Tibial artery (tissue), 4 donors: ENCODE results near the gene TRMU.
A peak's percentile ranks its signal among the peaks of the same experiment; 100 is the strongest.

Source experiments
- DNase-seq, 2 donors: peaks; one replicate each; pipeline ENCODE4 v3.0.0-alpha.2; 2019
- H3K27ac ChIP-seq, 2 donors: fragments of 200-600 bp; sonication (generic) in 1 of 2; 1 replicate in 1 of 2; 2 replicates in 1 of 2; pipeline ENCODE4 v1.5.1; 2018 to 2019; ENCODE audit warnings: mild to moderate bottlenecking in 1 of 2
- H3K27me3 ChIP-seq, 2 donors: fragments of 200-600 bp; sonication (generic) in 1 of 2; one replicate each; pipeline versions ENCODE4 v1.5.1 to v1.6.0; 2016 to 2019
- H3K36me3 ChIP-seq, 3 donors: fragments of 200-600 bp; sonication (generic) in 2 of 3; one replicate each; pipeline ENCODE4 v1.5.1; 2016 to 2019; ENCODE audit warnings: mild to moderate bottlenecking in 2 of 3
- H3K4me1 ChIP-seq, 4 donors: fragments of 200-600 bp; sonication (generic) in 2 of 4; 1 replicate in 3 of 4; 2 replicates in 1 of 4; pipeline ENCODE4 v1.5.1; 2016 to 2019
- H3K4me3 ChIP-seq, 2 donors: fragments of 200-600 bp; sonication (generic) in 1 of 2; 1 replicate in 1 of 2; 2 replicates in 1 of 2; pipeline ENCODE4 v1.5.1; 2018 to 2019; ENCODE audit warnings: mild to moderate bottlenecking in 2 of 2
- H3K9me3 ChIP-seq, 3 donors: fragments of 200-600 bp; sonication (generic) in 1 of 3; one replicate each; pipeline ENCODE4 v1.5.1; 2016 to 2019
- CTCF ChIP-seq, 2 experiments: fragments of 200-600 bp in 1 of 2; fragments of 450-650 bp in 1 of 2; IDR thresholded peaks; one replicate each; pipeline ENCODE4 v1.5.1; 2017 to 2019; ENCODE audit warnings: antibody characterized with exemption in 2 of 2, mild to moderate bottlenecking in 1 of 2, moderate library complexity in 1 of 2
- intact Hi-C: fragments of 100-400 bp; cut with DNase I; formaldehyde crosslinking; loops from one replicate; pipeline ENCODE4 v1.15.0; 2023; ENCODE audit warnings: low total_unique reads

TRMU gene

DNA sequence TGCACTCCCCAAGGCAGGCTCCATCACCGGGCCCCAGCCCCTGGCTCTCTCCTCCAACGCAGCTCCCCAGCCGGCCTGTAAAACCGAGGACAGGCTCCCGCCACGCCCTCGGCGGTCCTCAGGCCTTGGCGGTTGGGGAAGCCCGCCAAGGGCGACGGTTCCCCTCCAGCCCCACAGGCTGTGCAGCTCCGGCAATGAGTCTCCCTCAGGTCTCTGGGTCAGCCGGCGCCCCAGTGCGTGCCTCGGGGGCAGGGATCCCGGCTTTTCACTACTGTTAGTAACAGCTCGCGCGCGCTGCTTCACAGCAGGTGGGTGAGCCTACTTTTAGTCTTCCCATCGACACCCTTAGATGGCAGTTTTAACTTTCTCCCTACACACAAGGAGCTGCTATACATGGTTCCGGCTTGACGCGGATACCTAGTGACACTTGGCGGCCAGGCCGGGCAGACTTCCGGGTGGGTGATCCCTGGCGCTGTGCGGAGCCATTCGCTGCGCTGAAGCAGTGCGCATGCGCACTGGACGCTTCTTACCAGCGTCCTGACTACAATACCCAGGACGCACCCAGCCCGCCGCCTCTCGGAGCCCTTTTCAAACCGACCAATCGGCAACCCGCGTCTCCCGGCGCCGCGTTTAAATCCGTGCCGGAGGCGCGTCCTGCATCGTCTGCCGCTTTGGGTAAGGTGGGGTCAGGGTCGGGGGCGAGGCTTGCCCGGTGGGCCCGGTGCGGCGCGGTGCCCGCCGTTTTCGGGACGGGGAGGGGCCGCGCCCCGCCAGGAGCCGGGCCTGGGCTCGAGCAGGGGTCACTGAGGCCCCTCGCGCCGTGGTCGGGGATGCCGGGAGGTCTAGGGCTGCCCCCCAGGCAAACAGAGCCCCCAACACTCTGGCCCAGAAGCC, 39.0 kb upstream of the TRMU start, which contains the start of gene GTSE1:
Gene GTSE1 (plus strand): TSS at position 614 of the 894 bp plus-strand sequence. CDS start 531 bp downstream, outside the sequence.
- intact Hi-C loops, result no loop called here
- H3K9me3 ChIP-seq, result peaks cover 0 to 7% (median 0%) of the 10 kb centered on the region in 3 donors
- no peaks in the 10 kb centered on the region for H3K27me3 ChIP-seq
- H3K27ac ChIP-seq, result peak within 1 kb of the TSS; percentile 88 to 91
- peak within 1 kb of the TSS; percentile 51 to 61 for H3K4me3 ChIP-seq
- TF ChIP-seq CTCF (IDR thresholded peaks at IDR 0.05), result peak in 1 of 2 experiments; percentile 5
- DNase-seq, result peak; percentile 98
- H3K36me3 ChIP-seq, result peaks cover 16 to 28% (median 22%) of the 10 kb centered on the region in 3 donors
- H3K4me1 ChIP-seq, result peaks cover 0 to 18% (median 14%) of the 10 kb centered on the region in 4 donors

DNA sequence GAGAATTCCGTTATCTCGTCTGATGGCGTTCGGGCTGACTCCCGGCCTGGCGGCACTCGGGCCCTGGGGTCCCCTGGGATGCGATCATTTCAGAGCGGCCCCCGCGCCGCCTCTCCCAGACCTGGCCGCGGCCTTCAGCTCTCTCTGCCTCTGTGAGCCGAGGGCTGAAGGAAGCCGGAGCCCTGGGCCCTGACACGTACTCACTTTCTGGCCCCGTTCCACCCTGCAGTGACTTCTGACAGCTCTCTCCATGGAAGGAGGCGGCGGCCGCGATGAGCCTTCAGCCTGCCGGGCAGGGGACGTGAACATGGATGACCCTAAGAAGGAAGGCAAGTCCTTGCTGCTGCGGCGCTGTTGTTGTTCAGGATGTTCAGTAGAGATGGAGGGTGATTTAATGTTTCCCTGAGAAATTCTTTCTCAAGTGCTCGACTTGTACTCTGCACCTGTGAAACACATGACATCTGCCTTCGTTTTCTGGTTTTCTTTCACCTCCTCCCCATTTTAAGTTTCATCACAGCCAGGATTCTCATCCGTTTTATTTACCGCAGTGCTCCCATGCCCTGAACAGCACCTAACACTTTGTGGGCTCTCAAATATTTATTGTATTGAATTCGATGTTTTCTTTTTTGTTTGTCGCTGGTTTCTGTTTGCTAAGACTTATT, 38.2 kb upstream of the TRMU start:
- no peaks in the 10 kb centered on the region for H3K9me3 ChIP-seq
- peak overlapping the region; percentile 51 to 61 for H3K4me3 ChIP-seq
- peaks cover 9 to 20% (median 14%) of the 10 kb centered on the region in 3 donors for H3K36me3 ChIP-seq
- H3K27ac ChIP-seq, result peak overlapping the region in 1 of 2 donors; percentile 88
- H3K27me3 ChIP-seq, result no peaks in the 10 kb centered on the region
- TF ChIP-seq CTCF (IDR thresholded peaks at IDR 0.05), result no peak
- peaks cover 0 to 18% (median 14%) of the 10 kb centered on the region in 4 donors for H3K4me1 ChIP-seq
- DNase-seq, result no peak
- intact Hi-C loops, result no loop called here

DNA sequence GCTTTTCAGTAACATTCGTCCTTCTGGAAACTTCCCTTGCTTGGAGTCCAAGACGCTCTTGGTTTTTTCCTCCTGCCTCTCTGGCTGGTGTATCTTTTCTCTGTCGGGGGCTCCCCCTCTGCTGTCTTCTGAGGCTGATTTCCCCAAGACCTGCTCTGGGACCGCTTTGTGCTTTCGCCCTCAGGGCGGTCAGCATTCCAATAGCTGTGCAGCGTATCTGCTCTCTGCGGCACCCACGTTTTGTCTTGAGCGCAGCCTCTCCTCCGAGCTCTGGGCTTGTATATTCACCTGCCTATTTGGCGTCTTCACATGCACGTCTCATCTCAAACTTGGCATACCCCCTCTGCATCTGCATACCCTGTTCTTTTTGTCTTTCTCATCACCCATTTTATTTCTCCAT, 36.4 kb upstream of the TRMU start:
- intact Hi-C loops, result no loop called here
- no peak for DNase-seq
- H3K36me3 ChIP-seq, result peaks cover 0 to 2% (median 0%) of the 10 kb centered on the region in 3 donors
- no peak for TF ChIP-seq CTCF (IDR thresholded peaks at IDR 0.05)
- peaks cover 0 to 18% (median 14%) of the 10 kb centered on the region in 4 donors for H3K4me1 ChIP-seq
- no peaks in the 10 kb centered on the region for H3K9me3 ChIP-seq
- no peak overlapping the region for H3K4me3 ChIP-seq
- no peaks in the 10 kb centered on the region for H3K27me3 ChIP-seq
- no peak overlapping the region for H3K27ac ChIP-seq

DNA sequence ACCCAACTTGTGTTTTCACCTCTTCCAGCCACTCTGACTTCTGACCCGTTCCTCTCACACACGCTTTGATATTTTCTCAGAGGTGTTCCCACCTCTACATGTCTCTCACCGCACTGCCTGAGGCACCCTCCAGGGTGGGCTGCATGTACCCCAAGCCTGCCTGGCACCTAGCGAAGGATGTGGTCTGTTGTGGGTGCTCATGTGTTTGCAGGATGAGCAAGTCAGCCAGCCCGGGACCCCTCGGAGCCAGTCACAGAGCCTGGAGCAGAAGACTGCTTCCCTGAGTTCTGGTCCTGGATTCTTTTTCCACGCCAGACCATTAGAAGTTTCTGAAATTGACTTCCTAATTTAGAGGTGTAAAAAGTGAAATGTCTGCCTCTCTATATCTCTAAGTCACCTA, 35.0 kb upstream of the TRMU start:
- intact Hi-C loops, result no loop called here
- TF ChIP-seq CTCF (IDR thresholded peaks at IDR 0.05), result no peak
- H3K27me3 ChIP-seq, result no peaks in the 10 kb centered on the region
- no peak overlapping the region for H3K27ac ChIP-seq
- no peak overlapping the region for H3K4me3 ChIP-seq
- no peaks in the 10 kb centered on the region for H3K9me3 ChIP-seq
- no peaks in the 10 kb centered on the region for H3K36me3 ChIP-seq
- H3K4me1 ChIP-seq, result peaks cover 0 to 18% (median 14%) of the 10 kb centered on the region in 4 donors
- no peak for DNase-seq

DNA sequence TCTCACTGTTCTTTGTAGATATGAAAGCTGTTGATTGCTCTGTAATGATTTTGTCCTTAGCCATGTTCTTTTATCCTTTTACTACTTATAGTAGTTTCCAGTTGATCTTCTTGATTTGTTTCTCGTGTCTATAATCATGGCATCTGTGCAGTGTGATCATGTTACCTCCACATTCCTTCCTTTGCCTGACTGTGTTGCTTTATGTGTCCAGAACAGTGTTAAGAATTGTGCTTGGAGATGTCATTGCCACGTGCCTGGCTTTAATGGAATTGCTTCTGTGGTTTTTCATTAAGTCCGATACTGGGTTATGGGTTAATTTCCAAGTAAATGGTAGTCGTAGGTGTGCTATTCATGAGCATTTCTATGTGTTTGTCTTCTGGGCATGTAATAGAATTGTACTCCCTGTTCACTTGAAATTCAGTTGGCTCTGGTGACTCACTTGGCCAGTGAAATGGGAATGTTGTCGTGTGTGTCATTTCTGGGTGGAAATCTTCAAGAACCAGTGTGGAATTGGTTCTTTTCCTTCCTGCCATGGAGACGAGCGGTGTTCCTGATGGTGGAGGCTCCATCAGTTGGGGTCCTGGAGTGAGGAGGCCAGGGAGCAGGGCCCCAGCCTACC, 32.1 kb upstream of the TRMU start:
- Histone ChIP-seq H3K4me1 (no peaks in the 10 kb centered on the region), H3K4me3 (no peak overlapping the region), H3K36me3 (no peaks in the 10 kb centered on the region), H3K27ac (no peak overlapping the region), H3K27me3 (no peaks in the 10 kb centered on the region), H3K9me3 (no peaks in the 10 kb centered on the region)
- no peak for TF ChIP-seq CTCF (IDR thresholded peaks at IDR 0.05)
- intact Hi-C loops, result no loop called here
- DNase-seq, result no peak
